Liver (tissue), 3 donors: Measurements from ENCODE around the gene TWF2.

Experiments
- CTCF ChIP-seq: fragments of 150-350 bp; IDR thresholded peaks from 2 replicates; pipeline ENCODE4 v1.5.1; 2017; ENCODE audit warnings: improper control_type of control experiment, low read depth, low read length; ENCODE audit not compliant: missing input control
- EGR1 ChIP-seq, 2 donors: IDR thresholded peaks; 2 replicates each; pipeline ENCODE4 v1.6.1; 2016 to 2018; ENCODE audit warnings: antibody characterized with exemption in 2 of 2, low read depth in 2 of 2
- JUND ChIP-seq, 2 donors: IDR thresholded peaks; 2 replicates each; pipeline ENCODE4 v1.6.1; 2016; ENCODE audit warnings: antibody characterized with exemption in 2 of 2
- MAX ChIP-seq: IDR thresholded peaks from 2 replicates; pipeline ENCODE4 v1.6.1; 2016; ENCODE audit warnings: antibody characterized with exemption
- SP1 ChIP-seq: IDR thresholded peaks from 2 replicates; pipeline ENCODE4 v1.6.1; 2018; ENCODE audit warnings: antibody characterized with exemption, mild to moderate bottlenecking
- TAF1 ChIP-seq: conservative IDR thresholded peaks from 2 replicates; pipeline ENCODE4 v1.6.1; 2016; ENCODE audit warnings: antibody characterized with exemption, mild to moderate bottlenecking
- YY1 ChIP-seq: IDR thresholded peaks from 2 replicates; pipeline ENCODE4 v1.6.1; 2016; ENCODE audit warnings: antibody characterized with exemption, mild to moderate bottlenecking
- ZBTB33 ChIP-seq: IDR thresholded peaks from 2 replicates; pipeline ENCODE4 v1.6.1; 2016; ENCODE audit warnings: antibody characterized with exemption
- TF ChIP-seq, protein P1 (sequence below): IDR thresholded peaks from 2 replicates; pipeline ENCODE4 v1.6.1; 2016; ENCODE audit warnings: antibody characterized with exemption, mild to moderate bottlenecking
- donor health status: healthy.
- donor health status: healthy.

- no peak for TF ChIP-seq CTCF
- TF ChIP-seq MAX = no peak
- TF ChIP-seq, protein P1, sequence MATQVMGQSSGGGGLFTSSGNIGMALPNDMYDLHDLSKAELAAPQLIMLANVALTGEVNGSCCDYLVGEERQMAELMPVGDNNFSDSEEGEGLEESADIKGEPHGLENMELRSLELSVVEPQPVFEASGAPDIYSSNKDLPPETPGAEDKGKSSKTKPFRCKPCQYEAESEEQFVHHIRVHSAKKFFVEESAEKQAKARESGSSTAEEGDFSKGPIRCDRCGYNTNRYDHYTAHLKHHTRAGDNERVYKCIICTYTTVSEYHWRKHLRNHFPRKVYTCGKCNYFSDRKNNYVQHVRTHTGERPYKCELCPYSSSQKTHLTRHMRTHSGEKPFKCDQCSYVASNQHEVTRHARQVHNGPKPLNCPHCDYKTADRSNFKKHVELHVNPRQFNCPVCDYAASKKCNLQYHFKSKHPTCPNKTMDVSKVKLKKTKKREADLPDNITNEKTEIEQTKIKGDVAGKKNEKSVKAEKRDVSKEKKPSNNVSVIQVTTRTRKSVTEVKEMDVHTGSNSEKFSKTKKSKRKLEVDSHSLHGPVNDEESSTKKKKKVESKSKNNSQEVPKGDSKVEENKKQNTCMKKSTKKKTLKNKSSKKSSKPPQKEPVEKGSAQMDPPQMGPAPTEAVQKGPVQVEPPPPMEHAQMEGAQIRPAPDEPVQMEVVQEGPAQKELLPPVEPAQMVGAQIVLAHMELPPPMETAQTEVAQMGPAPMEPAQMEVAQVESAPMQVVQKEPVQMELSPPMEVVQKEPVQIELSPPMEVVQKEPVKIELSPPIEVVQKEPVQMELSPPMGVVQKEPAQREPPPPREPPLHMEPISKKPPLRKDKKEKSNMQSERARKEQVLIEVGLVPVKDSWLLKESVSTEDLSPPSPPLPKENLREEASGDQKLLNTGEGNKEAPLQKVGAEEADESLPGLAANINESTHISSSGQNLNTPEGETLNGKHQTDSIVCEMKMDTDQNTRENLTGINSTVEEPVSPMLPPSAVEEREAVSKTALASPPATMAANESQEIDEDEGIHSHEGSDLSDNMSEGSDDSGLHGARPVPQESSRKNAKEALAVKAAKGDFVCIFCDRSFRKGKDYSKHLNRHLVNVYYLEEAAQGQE = no peak
- TF ChIP-seq ZBTB33 = no peak
- TF ChIP-seq TAF1 = no peak
- TF ChIP-seq SP1 = no peak
- no peak for TF ChIP-seq YY1
- TF ChIP-seq EGR1 (IDR thresholded peaks at IDR 0.05; ENCODE audit: low read depth in 2 of 2) = no peak
- no peak for TF ChIP-seq JUND (IDR thresholded peaks at IDR 0.05)
Measured at GRCh38 chr3:52203701-52204100, 35.3 kb downstream of the TWF2 start.
